Psoas muscle (tissue), 8 donors: ENCODE results near the gene CEP85L. TPM values are rescaled to one million over a fixed set of nuclear protein-coding genes. Genes with fewer than 3 reads are reported as not detected.

Experiments
- ATAC-seq, 4 donors: fragments of 200-7000 bp; cut with Tn5 transposase; one replicate each; pipeline ENCODE4 v1.9.1; 2020; ENCODE audit warnings: moderate library complexity in 3 of 4, mild to moderate bottlenecking in 2 of 4
- DNase-seq, 2 donors: peaks; one replicate each; pipeline ENCODE4 v3.0.0-alpha.2; 2020
- H3K27ac ChIP-seq: fragments of 200-600 bp; one replicate; pipeline ENCODE4 v1.8.0; 2022
- H3K27me3 ChIP-seq, 3 donors: fragments of 200-600 bp in 1 of 3; one replicate each; pipeline versions ENCODE4 v1.6.1 to v1.8.0; 2013 to 2022; ENCODE audit warnings: low read length in 2 of 3, mild to moderate bottlenecking in 2 of 3, moderate library complexity in 1 of 3; ENCODE audit not compliant: insufficient read depth in 3 of 3
- H3K36me3 ChIP-seq, 2 donors: fragments of 200-600 bp in 1 of 2; one replicate each; pipeline versions ENCODE4 v1.6.1 to v1.8.0; 2013 to 2022; ENCODE audit warnings: low read depth in 1 of 2, mild to moderate bottlenecking in 1 of 2, moderate library complexity in 1 of 2; ENCODE audit not compliant: insufficient read depth in 1 of 2
- H3K4me1 ChIP-seq: fragments of 200-600 bp; one replicate; pipeline ENCODE4 v1.8.0; 2022
- H3K4me3 ChIP-seq: fragments of 200-600 bp; one replicate; pipeline ENCODE4 v1.8.0; 2022; ENCODE audit warnings: mild to moderate bottlenecking
- H3K9me3 ChIP-seq: fragments of 200-600 bp; one replicate; pipeline ENCODE4 v1.8.0; 2022
- CTCF ChIP-seq: fragments of 200-600 bp; IDR thresholded peaks from one replicate; pipeline ENCODE4 v1.8.0; 2022; ENCODE audit warnings: antibody characterized with exemption
- WGBS, 3 donors: extraction: QIAGEN DNeasy Blood & Tissue Kit; methylation state at CpG; one replicate each; pipeline versions ENCODE4 v1.1.6 to v1.1.7; 2013; 5-methylcytosine and 5-hydroxymethylcytosine counted together
- intact Hi-C, 2 donors: fragments of 100-400 bp; cut with DNase I; formaldehyde crosslinking; loops; one replicate each; pipeline versions ENCODE4 v1.11.0 to v1.14.2; 2022
- polyA plus RNA-seq, 3 donors: library from polyadenylated mRNA; stranded (reverse); fragments of 200-250 nt; gene quantifications; one replicate each; pipeline ENCODE4 v1.2.3, GENCODE V29; 2013
- total RNA-seq, 4 donors: library from RNA; stranded (reverse); fragmentation: NEBNext Ultra II Directional in 2 of 4; extraction: Animal tissue kit (Norgen Biotek cat#: 25700) in 2 of 4; gene quantifications; one replicate each; pipeline versions ENCODE4 v1.2.1 to v1.2.4, GENCODE V29; 2021 to 2023
- donor health status: healthy with polysubstance abuse.
- donor health status: DM: no; HTN: no; CAD: no; lungs with moderate emphysema.
- donor health status: Bipolar disorder and iron deficiency.
- donor health status: healthy.
- donor health status: DM: yes; HTN: yes; CAD: no.
- donor health status: DM: no; HTN: no; CAD: no.
- donor health status: DM: no; HTN: no; CAD: no.
- donor health status: DM: yes; HTN: yes; CAD: no.

CEP85L gene
- total and polyA plus RNA-seq, 7 donors = 2.3 to 25.1 (median 18.9) TPM

- intact Hi-C loops = loop anchor here (2.0 to 5.0 kb wide), 2 partner anchors 36 to 297 kb away; no protein-coding TSS in a partner anchor
- Histone ChIP-seq H3K4me3 (peak overlapping the region; percentile 9), H3K27me3 (no peaks in the 10 kb centered on the region), H3K36me3 (no peaks in the 10 kb centered on the region), H3K27ac (peak overlapping the region; percentile 86), H3K4me1 (peaks cover 41% of the 10 kb centered on the region), H3K9me3 (peaks cover 19% of the 10 kb centered on the region)
- TF ChIP-seq CTCF = no peak
- DNase-seq (peak in 1 of 2 donors; percentile 58), ATAC-seq (peak; percentile 76 to 87 (median 82))
- 43 to 72% (median 45%) methylated on average over 5 of the region's 5 CpGs for WGBS, 3 donors
These were observed 69.9 kb downstream of the CEP85L start for GRCh38 chr6:118581489-118581959.

DNA sequence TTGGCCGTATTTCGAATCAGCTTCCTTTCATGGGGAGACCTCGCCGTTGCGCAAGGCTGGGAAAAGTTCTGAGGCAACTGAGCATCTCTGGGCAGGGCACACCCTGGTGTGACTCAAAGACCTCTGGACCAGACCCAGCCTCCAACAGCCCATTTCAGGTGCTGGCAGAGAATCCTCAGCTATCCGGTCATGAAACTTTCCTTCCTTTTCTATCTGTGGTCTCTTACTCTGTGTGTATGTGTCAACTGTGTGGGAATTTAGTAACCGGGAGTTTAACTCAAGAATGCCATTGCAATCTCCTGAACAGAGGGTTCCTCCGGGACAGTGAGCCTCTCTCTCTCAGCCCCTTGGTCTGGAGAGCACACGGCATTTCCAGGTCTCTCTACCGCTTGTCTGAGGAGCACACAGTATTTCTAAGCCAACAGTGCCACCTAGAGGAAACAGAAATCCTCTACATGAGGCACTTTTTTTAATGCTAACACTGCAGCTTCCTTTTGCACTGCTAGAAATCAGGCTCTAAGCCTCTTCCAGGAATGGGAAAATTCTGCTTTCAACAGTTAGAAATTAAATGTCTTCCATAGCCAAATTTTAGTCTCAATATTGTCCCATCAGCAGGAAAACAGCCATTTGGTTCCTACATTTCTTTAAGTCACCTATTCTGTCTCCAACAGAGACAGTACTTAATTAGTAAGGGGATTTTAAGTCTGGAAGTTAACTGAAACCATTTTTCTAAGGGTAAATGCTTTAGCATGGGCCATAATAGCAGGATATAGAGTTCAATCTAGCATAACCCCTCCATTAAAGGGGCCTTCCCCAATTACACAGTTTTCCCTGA, 70.6 kb downstream of the CEP85L start:
- H3K4me1 ChIP-seq = peaks cover 33% of the 10 kb centered on the region
- peak overlapping the region; percentile 86 for H3K27ac ChIP-seq
- H3K9me3 ChIP-seq = peaks cover 19% of the 10 kb centered on the region
- H3K4me3 ChIP-seq = peak overlapping the region; percentile 9
- peak; percentile 72 for TF ChIP-seq CTCF
- WGBS, 3 donors = 43 to 54% (median 45%) methylated on average over 10 of the region's 10 CpGs
- peaks cover 0 to 5% of the 10 kb centered on the region in 2 donors for H3K36me3 ChIP-seq
- ATAC-seq = peak; percentile 90 to 95 (median 92)
- DNase-seq = peak; percentile 64 to 91
- intact Hi-C loops = loop anchor here (2.0 to 5.0 kb wide), 2 partner anchors 36 to 296 kb away; no protein-coding TSS in a partner anchor
- H3K27me3 ChIP-seq = no peaks in the 10 kb centered on the region

GRCh38 chr6:118579786-118580185, 71.6 kb downstream of the CEP85L start:
- no peak for DNase-seq
- H3K27ac ChIP-seq = peak overlapping the region; percentile 86
- no peak for ATAC-seq
- 93 to 94% (median 94%) methylated on average over 2 of the region's 2 CpGs for WGBS, 3 donors
- H3K27me3 ChIP-seq = no peaks in the 10 kb centered on the region
- H3K9me3 ChIP-seq = peaks cover 27% of the 10 kb centered on the region
- no peak for TF ChIP-seq CTCF
- intact Hi-C loops = loop anchor here (2.0 to 5.0 kb wide), 2 partner anchors 38 to 295 kb away; no protein-coding TSS in a partner anchor
- peaks cover 0 to 7% of the 10 kb centered on the region in 2 donors for H3K36me3 ChIP-seq
- H3K4me1 ChIP-seq = peaks cover 23% of the 10 kb centered on the region
- no peak overlapping the region for H3K4me3 ChIP-seq

DNA sequence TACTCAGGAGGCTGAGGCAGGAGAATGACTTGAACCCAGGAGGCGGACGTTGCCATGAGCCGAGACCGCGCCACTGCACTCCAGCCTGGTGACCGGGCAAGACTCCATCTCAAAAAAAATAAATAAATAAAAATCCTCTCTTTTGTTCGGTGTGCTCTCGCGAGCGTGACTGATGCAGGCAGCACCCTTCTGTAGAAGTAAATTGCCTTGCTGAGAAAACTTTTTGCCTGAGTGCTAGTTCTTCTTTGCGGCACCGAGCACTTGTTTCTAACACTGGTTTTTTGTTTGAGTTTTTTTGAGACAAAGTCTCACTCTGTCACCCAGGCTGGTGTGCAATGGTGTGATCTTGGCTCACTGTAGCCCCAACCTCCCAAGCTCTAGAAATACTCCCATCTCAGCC, 72.8 kb downstream of the CEP85L start:
- Histone ChIP-seq H3K4me3 (no peak overlapping the region), H3K9me3 (peaks cover 39% of the 10 kb centered on the region), H3K4me1 (peaks cover 23% of the 10 kb centered on the region), H3K27me3 (no peaks in the 10 kb centered on the region), H3K27ac (no peak overlapping the region), H3K36me3 (peaks cover 7% of the 10 kb centered on the region in 2 donors)
- TF ChIP-seq CTCF = no peak
- ATAC-seq = no peak
- no peak for DNase-seq
- intact Hi-C loops = no loop called here
- 97 to 98% (median 98%) methylated on average over 12 of the region's 12 CpGs for WGBS, 3 donors
